Measurements from ENCODE around the gene ARHGAP18.

DNA sequence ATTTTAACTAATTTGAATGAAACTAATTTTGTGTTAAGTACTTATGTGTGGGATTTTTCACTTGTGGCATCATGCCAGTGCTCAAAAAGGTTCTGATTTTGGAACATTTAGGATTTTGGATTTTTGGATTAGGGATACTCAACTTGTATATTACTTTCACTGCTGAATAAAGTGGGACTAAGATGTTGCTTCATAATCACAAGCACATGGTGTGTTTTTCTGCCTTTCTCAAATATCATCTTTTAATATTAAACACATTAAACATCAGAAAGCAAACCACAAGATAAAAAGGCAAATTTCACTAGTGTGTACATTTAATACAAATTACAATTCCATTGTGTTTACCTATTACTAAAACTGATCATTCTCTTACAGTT is 89.8 kb downstream of the ARHGAP18 start:
- TF ChIP-seq POLR2A (IDR thresholded peaks at IDR 0.05): no peak
- TF ChIP-seq, protein P1, sequence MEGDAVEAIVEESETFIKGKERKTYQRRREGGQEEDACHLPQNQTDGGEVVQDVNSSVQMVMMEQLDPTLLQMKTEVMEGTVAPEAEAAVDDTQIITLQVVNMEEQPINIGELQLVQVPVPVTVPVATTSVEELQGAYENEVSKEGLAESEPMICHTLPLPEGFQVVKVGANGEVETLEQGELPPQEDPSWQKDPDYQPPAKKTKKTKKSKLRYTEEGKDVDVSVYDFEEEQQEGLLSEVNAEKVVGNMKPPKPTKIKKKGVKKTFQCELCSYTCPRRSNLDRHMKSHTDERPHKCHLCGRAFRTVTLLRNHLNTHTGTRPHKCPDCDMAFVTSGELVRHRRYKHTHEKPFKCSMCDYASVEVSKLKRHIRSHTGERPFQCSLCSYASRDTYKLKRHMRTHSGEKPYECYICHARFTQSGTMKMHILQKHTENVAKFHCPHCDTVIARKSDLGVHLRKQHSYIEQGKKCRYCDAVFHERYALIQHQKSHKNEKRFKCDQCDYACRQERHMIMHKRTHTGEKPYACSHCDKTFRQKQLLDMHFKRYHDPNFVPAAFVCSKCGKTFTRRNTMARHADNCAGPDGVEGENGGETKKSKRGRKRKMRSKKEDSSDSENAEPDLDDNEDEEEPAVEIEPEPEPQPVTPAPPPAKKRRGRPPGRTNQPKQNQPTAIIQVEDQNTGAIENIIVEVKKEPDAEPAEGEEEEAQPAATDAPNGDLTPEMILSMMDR (IDR thresholded peaks at IDR 0.05): no peak
